ENCODE results near the gene PBXIP1. TPM values are rescaled to one million over a fixed set of nuclear protein-coding genes. Genes with fewer than 3 reads are reported as not detected.
A peak's percentile ranks its signal among the peaks of the same experiment; 100 is the strongest.

Gene PBXIP1
- total and polyA plus RNA-seq, 11 donors, result 36.9 to 70.4 (median 51.5) TPM

DNA sequence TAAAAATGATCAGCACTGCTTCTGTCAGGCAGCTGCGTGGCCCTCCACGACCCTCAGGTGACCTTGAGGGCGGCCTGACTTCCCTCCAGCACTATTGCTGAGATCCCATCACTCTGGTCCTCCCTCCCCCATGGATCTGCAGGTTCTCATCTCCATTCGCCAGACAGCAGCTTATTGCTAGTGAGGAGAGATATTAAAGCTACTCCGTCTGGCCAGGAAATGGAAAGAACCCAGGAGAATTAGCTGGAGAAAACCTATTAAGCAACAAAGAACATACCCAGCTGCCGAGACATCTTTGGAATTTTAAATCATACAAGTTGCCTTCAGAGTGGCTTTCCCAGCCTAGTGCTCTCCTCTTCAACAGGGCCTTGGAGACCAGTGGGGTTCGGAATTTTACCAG, 60.1 kb downstream of the PBXIP1 start:
- intact Hi-C loops (cut with DNase I), result no loop called here
- Histone ChIP-seq H3K9me3 (no peaks in the 10 kb centered on the region), H3K27me3 (no peaks in the 10 kb centered on the region), H3K36me3 (no peaks in the 10 kb centered on the region), H3K4me3 (no peak overlapping the region), H3K4me1 (peaks cover 0 to 9% (median 0%) of the 10 kb centered on the region in 12 donors), H3K27ac (peak overlapping the region in 3 of 12 donors; percentile 20 to 58 (median 38))
- DNase-seq (no peak), ATAC-seq (peak in 2 of 4 donors; percentile 33 to 67)
- TF ChIP-seq, protein P1, sequence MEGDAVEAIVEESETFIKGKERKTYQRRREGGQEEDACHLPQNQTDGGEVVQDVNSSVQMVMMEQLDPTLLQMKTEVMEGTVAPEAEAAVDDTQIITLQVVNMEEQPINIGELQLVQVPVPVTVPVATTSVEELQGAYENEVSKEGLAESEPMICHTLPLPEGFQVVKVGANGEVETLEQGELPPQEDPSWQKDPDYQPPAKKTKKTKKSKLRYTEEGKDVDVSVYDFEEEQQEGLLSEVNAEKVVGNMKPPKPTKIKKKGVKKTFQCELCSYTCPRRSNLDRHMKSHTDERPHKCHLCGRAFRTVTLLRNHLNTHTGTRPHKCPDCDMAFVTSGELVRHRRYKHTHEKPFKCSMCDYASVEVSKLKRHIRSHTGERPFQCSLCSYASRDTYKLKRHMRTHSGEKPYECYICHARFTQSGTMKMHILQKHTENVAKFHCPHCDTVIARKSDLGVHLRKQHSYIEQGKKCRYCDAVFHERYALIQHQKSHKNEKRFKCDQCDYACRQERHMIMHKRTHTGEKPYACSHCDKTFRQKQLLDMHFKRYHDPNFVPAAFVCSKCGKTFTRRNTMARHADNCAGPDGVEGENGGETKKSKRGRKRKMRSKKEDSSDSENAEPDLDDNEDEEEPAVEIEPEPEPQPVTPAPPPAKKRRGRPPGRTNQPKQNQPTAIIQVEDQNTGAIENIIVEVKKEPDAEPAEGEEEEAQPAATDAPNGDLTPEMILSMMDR (IDR thresholded peaks at IDR 0.05), result no peak
- no peak for TF ChIP-seq POLR2A (IDR thresholded peaks at IDR 0.05)
- WGBS, 4 donors, result 46 to 67% (median 59%) methylated on average over 7 of the region's 7 CpGs

Small RNA genes lying within 50 kb of the gene (microRNA-seq; reads per million reads assigned to microRNA genes)
- 0 reads per million in 4 donors for gene MIR4258

Other genes starting within 250 kb of the PBXIP1 start
- 1 to 10 TPM; 1.0 to 4.6 (median 3.0) TPM for gene KCNN3, start 85.8 kb downstream of the PBXIP1 start, total RNA-seq
- under 1 TPM; 0.42 to 0.88 TPM for gene KCNN3, start 85.8 kb downstream of the PBXIP1 start, polyA plus RNA-seq
- 10 to 100 TPM; 12.8 to 50.8 (median 37.5) TPM for gene PMVK, start 19.4 kb downstream of the PBXIP1 start, total RNA-seq
- 10 to 100 TPM; 47.1 to 52.1 TPM for gene PMVK, start 19.4 kb downstream of the PBXIP1 start, polyA plus RNA-seq
- gene PYGO2, start 5.7 kb upstream of the PBXIP1 start, total RNA-seq, result 10 to 100 TPM; 10.7 to 19.2 (median 16.3) TPM
- gene PYGO2, start 5.7 kb upstream of the PBXIP1 start, polyA plus RNA-seq, result 10 to 100 TPM in 1 of 2 donors, 1 to 10 TPM in 1; 9.7 to 18.0 TPM
- gene SHC1, start 14.6 kb upstream of the PBXIP1 start, total RNA-seq, result 100 to 1,000 TPM in 1 of 9 donors, 10 to 100 TPM in 8; 38.8 to 115 (median 62.4) TPM
- 10 to 100 TPM; 23.6 to 93.7 TPM for gene SHC1, start 14.6 kb upstream of the PBXIP1 start, polyA plus RNA-seq
- 10 to 100 TPM; 11.0 to 30.0 (median 16.7) TPM for gene CKS1B, start 18.6 kb upstream of the PBXIP1 start, total RNA-seq
- gene CKS1B, start 18.6 kb upstream of the PBXIP1 start, polyA plus RNA-seq, result 10 to 100 TPM in 1 of 2 donors, 1 to 10 TPM in 1; 6.8 to 48.9 TPM
- gene FLAD1, start 27.2 kb upstream of the PBXIP1 start, total RNA-seq, result 10 to 100 TPM; 19.4 to 35.0 (median 27.4) TPM
- 10 to 100 TPM; 22.3 to 50.7 TPM for gene FLAD1, start 27.2 kb upstream of the PBXIP1 start, polyA plus RNA-seq
- not detected for gene LENEP, start 37.5 kb upstream of the PBXIP1 start, total RNA-seq
- not detected for gene LENEP, start 37.5 kb upstream of the PBXIP1 start, polyA plus RNA-seq
- 10 to 100 TPM; 29.5 to 80.0 (median 46.6) TPM for gene ZBTB7B, start 46.7 kb upstream of the PBXIP1 start, total RNA-seq
- gene ZBTB7B, start 46.7 kb upstream of the PBXIP1 start, polyA plus RNA-seq, result 100 to 1,000 TPM in 1 of 2 donors, 10 to 100 TPM in 1; 39.2 to 103 TPM
- gene DCST2, start 77.7 kb upstream of the PBXIP1 start, total RNA-seq, result under 1 TPM in 8 of 9 donors, not detected in 1; 0.14 to 0.62 (median 0.35) TPM
- gene DCST2, start 77.7 kb upstream of the PBXIP1 start, polyA plus RNA-seq, result under 1 TPM; 0.17 to 0.65 TPM
- not detected for gene DCST1, start 77.7 kb upstream of the PBXIP1 start, total RNA-seq
- gene DCST1, start 77.7 kb upstream of the PBXIP1 start, polyA plus RNA-seq, result not detected
- gene ADAM15, start 95.2 kb upstream of the PBXIP1 start, total RNA-seq, result 100 to 1,000 TPM in 3 of 9 donors, 10 to 100 TPM in 6; 55.8 to 199 (median 67.5) TPM
- 100 to 1,000 TPM; 112 to 113 TPM for gene ADAM15, start 95.2 kb upstream of the PBXIP1 start, polyA plus RNA-seq
- 1 to 10 TPM; 1.1 to 3.3 (median 2.2) TPM for gene EFNA4, start 107.6 kb upstream of the PBXIP1 start, total RNA-seq
- 1 to 10 TPM; 2.0 to 4.8 TPM for gene EFNA4, start 107.6 kb upstream of the PBXIP1 start, polyA plus RNA-seq
- 1 to 10 TPM in 2 of 9 donors, under 1 TPM in 7; 0.20 to 2.4 (median 0.61) TPM for gene EFNA3, start 122.7 kb upstream of the PBXIP1 start, total RNA-seq
- gene EFNA3, start 122.7 kb upstream of the PBXIP1 start, polyA plus RNA-seq, result 1 to 10 TPM in 1 of 2 donors, under 1 TPM in 1; 0.61 to 1.9 TPM
- 10 to 100 TPM; 22.8 to 51.8 (median 37.2) TPM for gene EFNA1, start 171.8 kb upstream of the PBXIP1 start, total RNA-seq
- 100 to 1,000 TPM in 1 of 2 donors, 10 to 100 TPM in 1; 31.6 to 103 TPM for gene EFNA1, start 171.8 kb upstream of the PBXIP1 start, polyA plus RNA-seq
- 10 to 100 TPM in 4 of 9 donors, 1 to 10 TPM in 5; 5.4 to 21.7 (median 9.7) TPM for gene SLC50A1, start 179.8 kb upstream of the PBXIP1 start, total RNA-seq
- 10 to 100 TPM; 15.7 to 36.0 TPM for gene SLC50A1, start 179.8 kb upstream of the PBXIP1 start, polyA plus RNA-seq
- 10 to 100 TPM; 46.1 to 70.7 (median 54.4) TPM for gene DPM3, start 184.4 kb upstream of the PBXIP1 start, total RNA-seq
- 100 to 1,000 TPM in 1 of 2 donors, 10 to 100 TPM in 1; 75.4 to 216 TPM for gene DPM3, start 184.4 kb upstream of the PBXIP1 start, polyA plus RNA-seq
- gene KRTCAP2, start 217.2 kb upstream of the PBXIP1 start, total RNA-seq, result 100 to 1,000 TPM; 106 to 199 (median 123) TPM
- gene KRTCAP2, start 217.2 kb upstream of the PBXIP1 start, polyA plus RNA-seq, result 100 to 1,000 TPM; 220 to 283 TPM
- under 1 TPM in 5 of 9 donors, not detected in 4; 0.08 to 0.41 (median 0.12) TPM for gene TRIM46, start 217.8 kb upstream of the PBXIP1 start, total RNA-seq
- under 1 TPM in 1 of 2 donors, not detected in 1; 0.04 TPM for gene TRIM46, start 217.8 kb upstream of the PBXIP1 start, polyA plus RNA-seq

Measured in heart left ventricle (tissue), 16 donors.